ENCODE results near the gene THSD8.
A peak's percentile ranks its signal among the peaks of the same experiment; 100 is the strongest.
"Not testable (repeated sequence)": the region's sequence is repeated elsewhere in the genome, so short reads cannot be mapped to it uniquely, and the experiment has no call there.

The THSD8 gene

GRCh38 chr19:12806242-12807081 lies 4.6 kb downstream of the THSD8 start, which contains the start of gene RNASEH2A:
TSS of gene RNASEH2A (plus strand) at chr19:12806584. CDS start at chr19:12806674, 90 bp downstream.
- Histone ChIP-seq H3K9me3 (ENCODE audit: control insufficient read depth, insufficient read depth, low read depth, low read length) (no peaks in the 10 kb centered on the region), H3K36me3 (ENCODE audit: control insufficient read depth, insufficient read depth, low read length) (peaks cover 32% of the 10 kb centered on the region), H3K9ac (ENCODE audit: low read length) (peak within 1 kb of the TSS; percentile 86), H3K4me1 (ENCODE audit: control insufficient read depth, insufficient read depth, low read length) (peaks cover 10% of the 10 kb centered on the region), H3K4me3 (ENCODE audit: low read depth, low read length) (peak within 1 kb of the TSS; percentile 85), H3K27me3 (ENCODE audit: control insufficient read depth, insufficient read depth, low read length) (peaks cover 6% of the 10 kb centered on the region), H3K27ac (ENCODE audit: low read depth, low read length) (peak within 1 kb of the TSS; percentile 44; the same call in 1 of the 2 replicates)

- H3K4me1 ChIP-seq (ENCODE audit: control insufficient read depth, insufficient read depth, low read length), result no peaks in the 10 kb centered on the region
- no peaks in the 10 kb centered on the region for H3K9me3 ChIP-seq (ENCODE audit: control insufficient read depth, insufficient read depth, low read depth, low read length)
- H3K27me3 ChIP-seq (ENCODE audit: control insufficient read depth, insufficient read depth, low read length), result no peaks in the 10 kb centered on the region
- H3K9ac ChIP-seq (ENCODE audit: low read length), result no peak overlapping the region
- peaks cover 39% of the 10 kb centered on the region for H3K36me3 ChIP-seq (ENCODE audit: control insufficient read depth, insufficient read depth, low read length)
- H3K4me3 ChIP-seq (ENCODE audit: low read depth, low read length), result no peak overlapping the region
- H3K27ac ChIP-seq (ENCODE audit: low read depth, low read length), result no peak overlapping the region
Measured at GRCh38 chr19:12815088-12815487, 13.2 kb downstream of the THSD8 start.

- H3K4me3 ChIP-seq (ENCODE audit: low read depth, low read length); H3K9me3 ChIP-seq (ENCODE audit: control insufficient read depth, insufficient read depth, low read depth, low read length); H3K27me3 ChIP-seq (ENCODE audit: control insufficient read depth, insufficient read depth, low read length); H3K9ac ChIP-seq (ENCODE audit: low read length); H3K27ac ChIP-seq (ENCODE audit: low read depth, low read length); H3K4me1 ChIP-seq (ENCODE audit: control insufficient read depth, insufficient read depth, low read length): not testable (repeated sequence)
- peaks cover 24% of the 10 kb centered on the region for H3K36me3 ChIP-seq (ENCODE audit: control insufficient read depth, insufficient read depth, low read length)
Measured at GRCh38 chr19:12817188-12817587, 15.3 kb downstream of the THSD8 start.

GRCh38 chr19:12817810-12818209 lies 15.9 kb downstream of the THSD8 start:
- H3K4me1 ChIP-seq (ENCODE audit: control insufficient read depth, insufficient read depth, low read length); H3K4me3 ChIP-seq (ENCODE audit: low read depth, low read length); H3K27ac ChIP-seq (ENCODE audit: low read depth, low read length); H3K27me3 ChIP-seq (ENCODE audit: control insufficient read depth, insufficient read depth, low read length); H3K9ac ChIP-seq (ENCODE audit: low read length); H3K9me3 ChIP-seq (ENCODE audit: control insufficient read depth, insufficient read depth, low read depth, low read length): not testable (repeated sequence)
- peaks cover 20% of the 10 kb centered on the region for H3K36me3 ChIP-seq (ENCODE audit: control insufficient read depth, insufficient read depth, low read length)

GRCh38 chr19:12821761-12822160 lies 19.9 kb downstream of the THSD8 start:
- Histone ChIP-seq H3K4me3 (ENCODE audit: low read depth, low read length) (no peak overlapping the region), H3K4me1 (ENCODE audit: control insufficient read depth, insufficient read depth, low read length) (peaks cover 3% of the 10 kb centered on the region; the same call in 1 of the 2 replicates), H3K9me3 (ENCODE audit: control insufficient read depth, insufficient read depth, low read depth, low read length) (0 out of 2 replicates have a peak, but pooled peaks cover 2% of the 10 kb centered on the region), H3K36me3 (ENCODE audit: control insufficient read depth, insufficient read depth, low read length) (no peaks in the 10 kb centered on the region), H3K27me3 (ENCODE audit: control insufficient read depth, insufficient read depth, low read length) (no peaks in the 10 kb centered on the region), H3K27ac (ENCODE audit: low read depth, low read length) (no peak overlapping the region), H3K9ac (ENCODE audit: low read length) (no peak overlapping the region)

- Histone ChIP-seq H3K36me3 (ENCODE audit: control insufficient read depth, insufficient read depth, low read length) (no peaks in the 10 kb centered on the region), H3K27ac (ENCODE audit: low read depth, low read length) (no peak overlapping the region), H3K4me1 (ENCODE audit: control insufficient read depth, insufficient read depth, low read length) (peaks cover 6% of the 10 kb centered on the region; the same call in 1 of the 2 replicates), H3K9ac (ENCODE audit: low read length) (no peak overlapping the region), H3K27me3 (ENCODE audit: control insufficient read depth, insufficient read depth, low read length) (peaks cover 18% of the 10 kb centered on the region; the same call in 1 of the 2 replicates), H3K9me3 (ENCODE audit: control insufficient read depth, insufficient read depth, low read depth, low read length) (0 out of 2 replicates have a peak, but pooled peaks cover 2% of the 10 kb centered on the region), H3K4me3 (ENCODE audit: low read depth, low read length) (peak overlapping the region; percentile 45)
Measured at GRCh38 chr19:12825254-12826131, 23.6 kb downstream of the THSD8 start.

- H3K9ac ChIP-seq (ENCODE audit: low read length), result no peak overlapping the region
- H3K4me3 ChIP-seq (ENCODE audit: low read depth, low read length), result peak overlapping the region; percentile 59
- no peak overlapping the region for H3K27ac ChIP-seq (ENCODE audit: low read depth, low read length)
- no peaks in the 10 kb centered on the region for H3K9me3 ChIP-seq (ENCODE audit: control insufficient read depth, insufficient read depth, low read depth, low read length)
- H3K27me3 ChIP-seq (ENCODE audit: control insufficient read depth, insufficient read depth, low read length), result peaks cover 44% of the 10 kb centered on the region
- H3K36me3 ChIP-seq (ENCODE audit: control insufficient read depth, insufficient read depth, low read length), result no peaks in the 10 kb centered on the region
- H3K4me1 ChIP-seq (ENCODE audit: control insufficient read depth, insufficient read depth, low read length), result peaks cover 6% of the 10 kb centered on the region; the same call in 1 of the 2 replicates
Measured at GRCh38 chr19:12828494-12828893, 26.6 kb downstream of the THSD8 start.

- Histone ChIP-seq H3K9me3 (ENCODE audit: control insufficient read depth, insufficient read depth, low read depth, low read length) (no peaks in the 10 kb centered on the region), H3K36me3 (ENCODE audit: control insufficient read depth, insufficient read depth, low read length) (no peaks in the 10 kb centered on the region), H3K27ac (ENCODE audit: low read depth, low read length) (no peak overlapping the region), H3K9ac (ENCODE audit: low read length) (no peak overlapping the region), H3K4me3 (ENCODE audit: low read depth, low read length) (peak overlapping the region; percentile 40), H3K27me3 (ENCODE audit: control insufficient read depth, insufficient read depth, low read length) (peaks cover 82% of the 10 kb centered on the region), H3K4me1 (ENCODE audit: control insufficient read depth, insufficient read depth, low read length) (peaks cover 3% of the 10 kb centered on the region; the same call in 1 of the 2 replicates)
Measured at GRCh38 chr19:12833418-12833737, 31.5 kb downstream of the THSD8 start.

- no peak overlapping the region for H3K9ac ChIP-seq (ENCODE audit: low read length)
Measured at GRCh38 chr19:12833738-12834565, 32.1 kb downstream of the THSD8 start.

GRCh38 chr19:12834566-12834943 lies 32.7 kb downstream of the THSD8 start, which contains the start of gene RTBDN:
TSS of gene RTBDN (minus strand) at chr19:12834579. CDS start at chr19:12829979, 4,600 bp downstream.
- Histone ChIP-seq H3K36me3 (ENCODE audit: control insufficient read depth, insufficient read depth, low read length) (no peaks in the 10 kb centered on the region), H3K27me3 (ENCODE audit: control insufficient read depth, insufficient read depth, low read length) (peaks cover 83% of the 10 kb centered on the region), H3K4me3 (ENCODE audit: low read depth, low read length) (peak within 1 kb of the TSS; percentile 69), H3K4me1 (ENCODE audit: control insufficient read depth, insufficient read depth, low read length) (peaks cover 8% of the 10 kb centered on the region; the same call in 1 of the 2 replicates), H3K9ac (ENCODE audit: low read length) (no peak within 1 kb of the TSS), H3K27ac (ENCODE audit: low read depth, low read length) (no peak within 1 kb of the TSS), H3K9me3 (ENCODE audit: control insufficient read depth, insufficient read depth, low read depth, low read length) (no peaks in the 10 kb centered on the region)

More at GRCh38 chr19:12833738-12834565, 32.1 kb downstream of the THSD8 start:
- Histone ChIP-seq H3K27ac (ENCODE audit: low read depth, low read length) (no peak overlapping the region), H3K9me3 (ENCODE audit: control insufficient read depth, insufficient read depth, low read depth, low read length) (no peaks in the 10 kb centered on the region), H3K4me1 (ENCODE audit: control insufficient read depth, insufficient read depth, low read length) (peaks cover 3% of the 10 kb centered on the region; the same call in 1 of the 2 replicates), H3K36me3 (ENCODE audit: control insufficient read depth, insufficient read depth, low read length) (no peaks in the 10 kb centered on the region), H3K4me3 (ENCODE audit: low read depth, low read length) (peak overlapping the region; percentile 69), H3K27me3 (ENCODE audit: control insufficient read depth, insufficient read depth, low read length) (peaks cover 79% of the 10 kb centered on the region)

Data from HUES6 (cell line).